ENCODE results near the gene ANO5. TPM values are rescaled to one million over a fixed set of nuclear protein-coding genes. Genes with fewer than 3 reads are reported as not detected.
"Not testable (repeated sequence)": the region's sequence is repeated elsewhere in the genome, so short reads cannot be mapped to it uniquely, and the experiment has no call there.

ANO5 gene
- polyA plus RNA-seq, 10 donors, result 6.4 to 19.7 (median 9.8) TPM

GRCh38 chr11:22197139-22198005 lies 4.5 kb downstream of the ANO5 start:
- DNase-seq, result no peak

GRCh38 chr11:22199243-22199642 lies 6.4 kb downstream of the ANO5 start:
- DNase-seq, result no peak

- DNase-seq, result no peak
Observed at GRCh38 chr11:22203281-22203680, 10.4 kb downstream of the ANO5 start.

- DNase-seq, result no peak
Observed at GRCh38 chr11:22207162-22207561, 14.3 kb downstream of the ANO5 start.

- DNase-seq, result no peak
Observed at GRCh38 chr11:22208151-22208858, 15.4 kb downstream of the ANO5 start.

- DNase-seq, result no peak
Observed at GRCh38 chr11:22216940-22217339, 24.1 kb downstream of the ANO5 start.

GRCh38 chr11:22221143-22221542 lies 28.3 kb downstream of the ANO5 start:
- no peak for DNase-seq

GRCh38 chr11:22225190-22225589 lies 32.3 kb downstream of the ANO5 start:
- no peak for DNase-seq

- no peak for DNase-seq
Observed at GRCh38 chr11:22234743-22235142, 41.9 kb downstream of the ANO5 start.

- DNase-seq, result peak; percentile 16 to 41 (median 26)
Observed at GRCh38 chr11:22244986-22245592, 52.2 kb downstream of the ANO5 start.

GRCh38 chr11:22246992-22247391 lies 54.1 kb downstream of the ANO5 start:
- DNase-seq, result no peak

GRCh38 chr11:22249871-22250270 lies 57.0 kb downstream of the ANO5 start:
- no peak for DNase-seq

- no peak for DNase-seq
Observed at GRCh38 chr11:22256876-22257275, 64.0 kb downstream of the ANO5 start.

GRCh38 chr11:22263613-22264012 lies 70.7 kb downstream of the ANO5 start:
- no peak for DNase-seq

GRCh38 chr11:22268983-22269624 lies 76.2 kb downstream of the ANO5 start:
- DNase-seq, result not testable (repeated sequence)

GRCh38 chr11:22273781-22274180 lies 80.9 kb downstream of the ANO5 start:
- DNase-seq, result no peak

- DNase-seq, result no peak
Observed at GRCh38 chr11:22275600-22275999, 82.7 kb downstream of the ANO5 start.

- DNase-seq, result no peak
Observed at GRCh38 chr11:22276535-22276934, 83.7 kb downstream of the ANO5 start.

GRCh38 chr11:22284991-22285390 lies 92.1 kb downstream of the ANO5 start:
- not testable (repeated sequence) for DNase-seq

GRCh38 chr11:22302368-22302767 lies 109.5 kb downstream of the ANO5 start:
- no peak for DNase-seq

- peak; percentile 11 to 20 (median 13) for DNase-seq
Observed at GRCh38 chr11:22304337-22304961, 111.6 kb downstream of the ANO5 start.

GRCh38 chr11:22317656-22318055 lies 124.8 kb downstream of the ANO5 start:
- no peak for DNase-seq

Measured in muscle of back (tissue), 11 donors.